Measurements from ENCODE around the gene RAB35. TPM values are rescaled to one million over a fixed set of nuclear protein-coding genes. Genes with fewer than 3 reads are reported as not detected.

The RAB35 gene
- total RNA-seq, 2 donors from 2014 or later = 53.3 to 64.9 TPM

DNA sequence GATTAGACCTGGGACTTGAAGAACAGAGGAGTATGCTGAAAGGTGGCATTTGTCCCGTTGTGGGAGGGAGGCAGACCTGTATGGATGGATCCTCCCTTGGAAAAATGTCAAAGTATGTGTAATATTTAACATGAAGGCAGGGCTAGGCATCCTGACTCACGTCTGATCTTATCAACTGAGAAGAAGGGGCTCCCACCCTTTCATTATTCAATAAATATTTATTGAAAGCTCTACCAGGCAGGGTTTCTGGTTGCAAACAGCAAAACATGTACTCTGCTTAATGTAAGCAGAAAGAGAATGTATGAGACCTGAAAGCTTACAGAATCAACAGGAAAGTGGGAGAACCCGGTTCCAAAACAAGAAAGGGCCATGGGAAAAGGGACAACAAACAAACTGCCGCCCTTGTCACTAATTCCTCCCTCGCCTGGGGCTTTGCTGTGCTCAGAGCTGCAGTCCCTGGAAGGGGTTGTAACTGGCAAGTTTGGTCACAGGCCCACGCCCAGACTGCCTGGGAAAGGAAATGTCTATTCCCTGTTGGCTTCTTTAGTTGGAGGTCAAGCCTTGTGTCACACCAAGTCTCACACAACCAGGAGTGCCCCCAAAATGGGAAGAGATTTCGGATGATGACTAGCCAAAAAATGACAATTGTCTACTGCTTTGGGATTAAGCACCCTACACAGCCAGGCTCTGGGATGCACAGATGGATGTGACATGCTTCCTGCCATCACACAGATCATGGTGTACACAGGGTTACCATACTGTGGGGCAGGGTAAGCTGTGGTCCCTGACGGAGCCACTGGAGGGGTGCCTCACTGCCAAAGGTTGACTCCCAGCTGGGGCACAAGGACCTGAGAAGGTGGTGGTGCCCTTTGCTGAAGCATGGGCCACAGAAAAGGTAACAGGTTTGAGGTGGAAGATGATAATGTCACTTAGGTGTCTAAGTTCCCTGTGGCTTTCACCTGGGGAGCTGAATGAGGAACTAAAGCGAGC is 36.8 kb downstream of the RAB35 start:
- DNase-seq (no peak), ATAC-seq (no peak)
- peaks cover 3% of the 10 kb centered on the region for H3K36me3 Mint-ChIP-seq (ENCODE audit: low read depth)
- H3K4me1 Mint-ChIP-seq = peaks cover 8% of the 10 kb centered on the region
- no peak overlapping the region for H3K4me3 Mint-ChIP-seq
- peak overlapping the region; percentile 88 for H3K27ac Mint-ChIP-seq
- H3K27me3 Mint-ChIP-seq = no peaks in the 10 kb centered on the region
- no peaks in the 10 kb centered on the region for H3K9me3 ChIP-seq (ENCODE audit: control insufficient read depth, low read length, poor library complexity, severe bottlenecking)

GRCh38 chr12:120078868-120079267 is 37.7 kb downstream of the RAB35 start:
- Mint-ChIP-seq H3K4me3 (no peak overlapping the region), H3K36me3 (ENCODE audit: low read depth) (peaks cover 3% of the 10 kb centered on the region), H3K27me3 (no peaks in the 10 kb centered on the region), H3K27ac (peak overlapping the region; percentile 88), H3K4me1 (peaks cover 13% of the 10 kb centered on the region)
- H3K9me3 ChIP-seq (ENCODE audit: control insufficient read depth, low read length, poor library complexity, severe bottlenecking) = no peaks in the 10 kb centered on the region
- ATAC-seq (peak; percentile 76), DNase-seq (no peak)

DNA sequence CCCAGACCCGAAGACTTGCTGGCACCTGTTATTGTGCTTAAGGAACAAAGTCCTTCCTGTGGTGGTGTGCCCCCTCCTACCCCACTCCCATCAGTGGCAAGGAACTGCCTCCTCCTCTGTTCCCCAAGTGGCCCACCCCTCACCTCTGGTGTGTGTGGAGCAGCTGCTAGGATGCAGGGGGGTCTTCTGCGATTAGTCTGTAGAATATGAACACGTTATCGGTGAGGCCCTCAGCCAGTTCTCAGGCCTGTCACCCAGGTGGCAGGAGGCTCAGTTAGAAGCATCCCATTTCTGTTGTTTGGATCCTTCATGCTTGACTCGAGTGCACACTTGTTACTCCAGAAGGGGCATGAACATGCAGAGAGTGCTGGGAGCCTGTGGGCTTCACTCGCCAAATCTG is 39.3 kb downstream of the RAB35 start:
- Mint-ChIP-seq H3K4me1 (peaks cover 13% of the 10 kb centered on the region), H3K27me3 (no peaks in the 10 kb centered on the region), H3K4me3 (no peak overlapping the region), H3K36me3 (ENCODE audit: low read depth) (peaks cover 3% of the 10 kb centered on the region), H3K27ac (no peak overlapping the region)
- ATAC-seq = no peak
- no peaks in the 10 kb centered on the region for H3K9me3 ChIP-seq (ENCODE audit: control insufficient read depth, low read length, poor library complexity, severe bottlenecking)
- DNase-seq = no peak

DNA sequence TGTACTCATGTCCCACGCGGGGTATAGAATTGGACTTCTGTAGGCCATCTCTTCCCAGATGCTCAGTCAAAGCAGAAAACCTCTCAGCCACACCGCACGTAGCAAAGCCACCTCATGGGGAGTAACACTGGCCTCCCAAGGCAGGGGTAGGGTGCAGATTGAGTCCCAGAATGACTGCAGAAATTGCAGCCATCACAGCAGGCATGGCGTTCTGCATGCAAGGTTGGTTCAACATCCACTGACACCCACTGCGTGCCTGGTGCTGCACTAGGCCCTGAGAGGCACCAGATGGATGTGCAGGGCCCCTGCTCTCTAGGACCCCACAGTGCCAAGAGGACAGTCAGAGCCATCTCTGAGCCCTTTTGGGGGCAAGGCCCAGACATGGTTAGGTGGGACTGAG is 39.9 kb downstream of the RAB35 start:
- no peaks in the 10 kb centered on the region for H3K9me3 ChIP-seq (ENCODE audit: control insufficient read depth, low read length, poor library complexity, severe bottlenecking)
- Mint-ChIP-seq H3K4me1 (peaks cover 13% of the 10 kb centered on the region), H3K27me3 (no peaks in the 10 kb centered on the region), H3K4me3 (no peak overlapping the region), H3K27ac (peak overlapping the region; percentile 63), H3K36me3 (ENCODE audit: low read depth) (peaks cover 3% of the 10 kb centered on the region)
- ATAC-seq = no peak
- DNase-seq = no peak

GRCh38 chr12:120075034-120075616 is 41.4 kb downstream of the RAB35 start:
- Mint-ChIP-seq H3K4me1 (peaks cover 13% of the 10 kb centered on the region), H3K4me3 (peak overlapping the region; percentile 60), H3K36me3 (ENCODE audit: low read depth) (peaks cover 3% of the 10 kb centered on the region), H3K27ac (peak overlapping the region; percentile 69), H3K27me3 (no peaks in the 10 kb centered on the region)
- ATAC-seq (peak; percentile 59), DNase-seq (no peak)
- no peaks in the 10 kb centered on the region for H3K9me3 ChIP-seq (ENCODE audit: control insufficient read depth, low read length, poor library complexity, severe bottlenecking)

GRCh38 chr12:120072472-120073249 is 43.9 kb downstream of the RAB35 start:
- ATAC-seq (no peak), DNase-seq (no peak)
- H3K36me3 Mint-ChIP-seq (ENCODE audit: low read depth) = no peaks in the 10 kb centered on the region
- H3K27ac Mint-ChIP-seq = peak overlapping the region; percentile 69
- no peaks in the 10 kb centered on the region for H3K27me3 Mint-ChIP-seq
- peaks cover 9% of the 10 kb centered on the region for H3K4me1 Mint-ChIP-seq
- H3K4me3 Mint-ChIP-seq = no peak overlapping the region
- no peaks in the 10 kb centered on the region for H3K9me3 ChIP-seq (ENCODE audit: control insufficient read depth, low read length, poor library complexity, severe bottlenecking)

GRCh38 chr12:120071493-120072020 is 45.0 kb downstream of the RAB35 start:
- DNase-seq = no peak
- Mint-ChIP-seq H3K4me3 (no peak overlapping the region), H3K36me3 (ENCODE audit: low read depth) (peaks cover 3% of the 10 kb centered on the region), H3K27me3 (no peaks in the 10 kb centered on the region), H3K27ac (no peak overlapping the region), H3K4me1 (peaks cover 11% of the 10 kb centered on the region)
- no peaks in the 10 kb centered on the region for H3K9me3 ChIP-seq (ENCODE audit: control insufficient read depth, low read length, poor library complexity, severe bottlenecking)
- no peak for ATAC-seq

DNA sequence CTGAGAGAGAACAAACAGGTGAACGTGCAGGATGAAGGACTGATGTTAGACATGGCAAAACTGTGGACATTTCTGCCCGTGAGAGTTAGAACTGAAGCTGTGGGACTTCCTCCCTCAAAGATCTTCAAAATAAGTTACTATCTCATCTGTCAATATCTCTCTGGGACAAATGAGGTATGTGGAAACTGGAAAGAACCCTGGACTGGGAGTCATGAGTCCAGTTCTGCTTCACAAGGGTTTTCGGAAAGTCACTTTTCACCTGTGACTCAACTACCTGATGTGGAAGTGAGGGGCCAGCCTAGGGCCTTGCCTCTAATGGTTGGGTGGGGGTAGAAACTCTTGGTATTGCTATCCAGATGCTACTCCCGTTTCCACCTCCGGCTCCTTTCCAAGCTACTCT is 47.3 kb downstream of the RAB35 start:
- DNase-seq (no peak), ATAC-seq (no peak)
- Mint-ChIP-seq H3K4me1 (peaks cover 5% of the 10 kb centered on the region), H3K4me3 (no peak overlapping the region), H3K27me3 (no peaks in the 10 kb centered on the region), H3K27ac (no peak overlapping the region), H3K36me3 (ENCODE audit: low read depth) (peaks cover 5% of the 10 kb centered on the region)
- no peaks in the 10 kb centered on the region for H3K9me3 ChIP-seq (ENCODE audit: control insufficient read depth, low read length, poor library complexity, severe bottlenecking)

GRCh38 chr12:120067901-120068300 is 48.7 kb downstream of the RAB35 start:
- Mint-ChIP-seq H3K4me1 (peaks cover 2% of the 10 kb centered on the region), H3K27me3 (no peaks in the 10 kb centered on the region), H3K36me3 (ENCODE audit: low read depth) (peaks cover 5% of the 10 kb centered on the region), H3K27ac (peak overlapping the region; percentile 37), H3K4me3 (no peak overlapping the region)
- H3K9me3 ChIP-seq (ENCODE audit: control insufficient read depth, low read length, poor library complexity, severe bottlenecking) = no peaks in the 10 kb centered on the region
- DNase-seq (no peak), ATAC-seq (no peak)

DNA sequence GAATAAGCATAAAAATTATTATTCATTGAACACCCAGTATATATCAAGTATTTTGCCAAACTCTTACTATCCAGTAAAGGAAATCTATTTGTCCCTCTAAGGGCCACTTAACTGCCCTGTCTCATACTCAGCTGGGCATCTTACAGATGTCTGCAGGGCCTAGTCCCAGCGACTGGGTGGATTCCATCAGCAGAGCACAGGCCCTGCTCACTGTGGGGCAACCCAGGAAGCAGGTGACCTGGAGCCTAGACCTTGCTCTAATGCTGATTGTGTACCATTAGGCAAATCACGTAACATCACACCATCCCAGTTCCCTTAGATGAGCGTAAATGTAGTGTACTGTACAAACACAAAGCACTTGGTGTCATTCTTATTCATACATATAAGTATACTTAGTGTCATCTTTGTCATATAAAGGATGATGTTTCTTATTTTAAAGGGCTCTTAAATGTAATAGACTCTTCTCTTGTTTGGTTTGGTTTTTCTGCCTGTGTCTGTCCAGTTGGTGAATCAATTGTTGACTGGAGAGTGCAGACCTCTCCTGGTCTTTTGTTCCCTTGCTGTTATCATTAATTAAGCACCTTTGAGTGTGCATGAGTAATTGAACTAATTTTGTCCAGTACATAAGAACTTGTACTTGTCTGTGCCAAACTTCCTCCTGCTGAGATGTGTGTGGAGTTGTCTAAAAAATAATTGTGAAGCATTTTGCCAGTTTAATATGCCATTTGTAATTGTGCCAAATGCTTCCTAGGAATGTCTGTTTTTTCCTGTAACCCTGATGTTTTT is 49.3 kb downstream of the RAB35 start:
- no peaks in the 10 kb centered on the region for H3K9me3 ChIP-seq (ENCODE audit: control insufficient read depth, low read length, poor library complexity, severe bottlenecking)
- Mint-ChIP-seq H3K27me3 (no peaks in the 10 kb centered on the region), H3K36me3 (ENCODE audit: low read depth) (peaks cover 5% of the 10 kb centered on the region), H3K4me1 (peaks cover 2% of the 10 kb centered on the region), H3K27ac (peak overlapping the region; percentile 37), H3K4me3 (no peak overlapping the region)
- DNase-seq (no peak), ATAC-seq (no peak)

DNA sequence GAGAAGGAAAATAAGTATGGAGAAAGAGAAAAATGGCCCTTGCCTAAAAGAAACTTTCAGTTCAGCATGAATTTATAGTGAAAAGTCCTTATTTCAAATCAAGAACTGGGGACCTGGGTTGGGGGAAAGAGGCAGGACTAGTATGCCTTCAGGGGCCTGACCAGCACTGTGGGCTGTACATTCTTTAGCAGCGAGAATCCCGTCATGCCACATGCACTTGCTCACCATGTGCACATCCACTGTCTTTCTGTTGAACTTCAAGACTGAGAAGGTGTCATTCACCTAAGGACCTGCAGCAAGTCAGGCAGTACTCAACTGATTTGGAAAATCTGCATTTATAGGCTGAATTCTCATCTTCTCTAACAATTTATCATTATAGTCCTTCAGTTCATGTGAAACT is 50.2 kb downstream of the RAB35 start:
- no peaks in the 10 kb centered on the region for H3K9me3 ChIP-seq (ENCODE audit: control insufficient read depth, low read length, poor library complexity, severe bottlenecking)
- peaks cover 5% of the 10 kb centered on the region for H3K36me3 Mint-ChIP-seq (ENCODE audit: low read depth)
- DNase-seq (no peak), ATAC-seq (no peak)
- H3K4me1 Mint-ChIP-seq = peaks cover 2% of the 10 kb centered on the region
- no peak overlapping the region for H3K4me3 Mint-ChIP-seq
- no peaks in the 10 kb centered on the region for H3K27me3 Mint-ChIP-seq
- H3K27ac Mint-ChIP-seq = no peak overlapping the region

DNA sequence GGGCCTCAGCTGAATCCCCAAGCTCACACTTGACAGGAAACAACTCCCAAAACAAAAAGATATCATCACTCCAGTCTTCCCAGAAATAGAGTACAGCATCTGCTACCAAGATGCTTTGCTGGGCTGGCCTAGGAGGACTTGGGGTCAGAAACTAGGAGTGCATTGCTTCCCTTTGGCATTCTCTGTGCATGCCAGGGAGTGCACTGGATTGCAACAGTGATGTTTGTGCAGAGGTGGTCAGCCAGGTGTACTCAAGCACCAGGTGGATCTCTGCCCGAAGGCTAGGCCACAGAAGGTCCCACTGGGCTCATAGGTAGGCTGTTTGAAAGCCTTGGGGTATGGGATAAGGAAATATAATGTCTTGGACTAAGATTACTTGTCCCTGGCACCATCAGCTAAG is 51.1 kb downstream of the RAB35 start:
- Mint-ChIP-seq H3K4me1 (peaks cover 2% of the 10 kb centered on the region), H3K36me3 (ENCODE audit: low read depth) (peaks cover 5% of the 10 kb centered on the region), H3K27me3 (no peaks in the 10 kb centered on the region), H3K27ac (no peak overlapping the region), H3K4me3 (no peak overlapping the region)
- no peaks in the 10 kb centered on the region for H3K9me3 ChIP-seq (ENCODE audit: control insufficient read depth, low read length, poor library complexity, severe bottlenecking)
- no peak for DNase-seq
- no peak for ATAC-seq

All from T-helper 17 cell (primary cell).